Hematopoietic multipotent progenitor cell treated with erythropoietin and hydrocortisone succinate and interleukin-3 and kit ligand, for 17 days (in vitro differentiated cells): ENCODE data around the gene S100A16.
"Not testable (repeated sequence)": the region's sequence is repeated elsewhere in the genome, so short reads cannot be mapped to it uniquely, and the experiment has no call there.

Experiments used
- DNase-seq: peaks from one replicate; pipeline ENCODE4 v3.0.0-alpha.2; 2015; ENCODE audit warnings: low spot score

Gene S100A16

GRCh38 chr1:153585006-153585405 lies 27.9 kb downstream of the S100A16 start:
- no peak for DNase-seq

GRCh38 chr1:153583976-153584375 lies 29.0 kb downstream of the S100A16 start:
- DNase-seq = no peak

- DNase-seq = not testable (repeated sequence)
Measured at GRCh38 chr1:153583514-153583913, 29.4 kb downstream of the S100A16 start.

- not testable (repeated sequence) for DNase-seq
Measured at GRCh38 chr1:153582836-153583235, 30.1 kb downstream of the S100A16 start.

GRCh38 chr1:153578936-153579335 lies 34.0 kb downstream of the S100A16 start:
- no peak for DNase-seq

GRCh38 chr1:153578490-153578889 lies 34.4 kb downstream of the S100A16 start:
- DNase-seq = no peak

- no peak for DNase-seq
Measured at GRCh38 chr1:153577624-153578051, 35.3 kb downstream of the S100A16 start.

GRCh38 chr1:153577138-153577537 lies 35.8 kb downstream of the S100A16 start:
- DNase-seq = no peak

- DNase-seq = not testable (repeated sequence)
Measured at GRCh38 chr1:153575497-153575896, 37.4 kb downstream of the S100A16 start.

GRCh38 chr1:153575081-153575491 lies 37.9 kb downstream of the S100A16 start:
- not testable (repeated sequence) for DNase-seq

GRCh38 chr1:153573351-153573750 lies 39.6 kb downstream of the S100A16 start:
- DNase-seq = no peak

GRCh38 chr1:153572569-153573015 lies 40.3 kb downstream of the S100A16 start:
- peak; percentile 50 for DNase-seq

GRCh38 chr1:153571706-153572105 lies 41.2 kb downstream of the S100A16 start:
- no peak for DNase-seq

- no peak for DNase-seq
Measured at GRCh38 chr1:153570874-153571273, 42.1 kb downstream of the S100A16 start.

GRCh38 chr1:153569465-153569864 lies 43.5 kb downstream of the S100A16 start:
- DNase-seq = no peak

- peak; percentile 89 for DNase-seq
Measured at GRCh38 chr1:153568367-153569099, 44.4 kb downstream of the S100A16 start.

- no peak for DNase-seq
Measured at GRCh38 chr1:153567621-153568366, 45.1 kb downstream of the S100A16 start.

- DNase-seq = peak; percentile 93
Measured at GRCh38 chr1:153566414-153567371, 46.2 kb downstream of the S100A16 start.

GRCh38 chr1:153565529-153566374 lies 47.2 kb downstream of the S100A16 start, which contains the start of gene S100A2:
S100A2 (minus strand) TSS chr1:153565844; CDS start chr1:153563877, 1,967 bp downstream.
- peak; percentile 73 for DNase-seq

- DNase-seq = no peak
Measured at GRCh38 chr1:153563991-153564390, 48.9 kb downstream of the S100A16 start.

- no peak for DNase-seq
Measured at GRCh38 chr1:153563483-153563901, 49.4 kb downstream of the S100A16 start.
